ENCODE measurements around the gene C1QBP. TPM values are rescaled to one million over a fixed set of nuclear protein-coding genes. Genes with fewer than 3 reads are reported as not detected.

C1QBP gene
- total RNA-seq, 4 donors from 2014 or later: 75.4 to 143 (median 113) TPM

DNA sequence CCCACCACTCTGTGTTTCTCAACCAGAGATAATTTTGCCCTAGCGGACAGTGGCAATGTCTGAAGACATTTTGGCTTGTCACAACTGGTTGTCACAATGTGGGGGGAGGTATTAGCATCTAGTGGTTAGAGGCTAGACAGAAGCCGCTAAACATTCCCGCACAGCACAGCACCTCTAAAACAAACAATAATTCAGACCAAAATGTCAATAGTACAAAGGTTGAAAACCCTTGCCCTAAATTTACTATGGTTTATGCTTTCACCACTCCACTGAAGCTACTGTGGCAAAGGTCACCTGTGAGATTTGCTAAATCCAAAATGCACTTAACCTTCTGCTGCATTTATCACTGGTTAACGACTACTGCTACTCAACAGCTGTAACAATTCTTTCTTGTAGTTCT, 33.6 kb downstream of the C1QBP start:
- intact Hi-C loops (cut with DNase I): no loop called here
- WGBS, 2 donors: 93 to 94% methylated on average over 4 of the region's 4 CpGs
- no peaks in the 10 kb centered on the region for H3K9me3 ChIP-seq

DNA sequence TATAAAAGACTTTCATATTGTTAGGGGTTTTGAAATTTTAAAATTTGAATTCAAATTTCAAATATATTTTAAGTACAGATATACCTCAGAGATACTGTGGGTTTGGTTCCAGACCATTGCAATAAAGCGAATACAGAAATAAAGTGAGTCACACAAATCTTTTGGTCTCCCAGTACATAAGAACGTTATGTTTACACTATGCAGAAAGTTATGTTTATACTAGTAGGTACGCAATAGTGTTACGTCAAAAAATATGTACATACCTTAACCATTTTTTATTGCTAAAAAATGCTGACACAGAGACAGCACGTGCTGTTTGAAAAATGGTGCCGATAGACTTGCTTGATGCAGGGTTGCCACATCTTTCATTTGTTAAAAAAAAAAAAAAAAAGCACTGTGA, 39.2 kb downstream of the C1QBP start:
- TF ChIP-seq, protein P1, sequence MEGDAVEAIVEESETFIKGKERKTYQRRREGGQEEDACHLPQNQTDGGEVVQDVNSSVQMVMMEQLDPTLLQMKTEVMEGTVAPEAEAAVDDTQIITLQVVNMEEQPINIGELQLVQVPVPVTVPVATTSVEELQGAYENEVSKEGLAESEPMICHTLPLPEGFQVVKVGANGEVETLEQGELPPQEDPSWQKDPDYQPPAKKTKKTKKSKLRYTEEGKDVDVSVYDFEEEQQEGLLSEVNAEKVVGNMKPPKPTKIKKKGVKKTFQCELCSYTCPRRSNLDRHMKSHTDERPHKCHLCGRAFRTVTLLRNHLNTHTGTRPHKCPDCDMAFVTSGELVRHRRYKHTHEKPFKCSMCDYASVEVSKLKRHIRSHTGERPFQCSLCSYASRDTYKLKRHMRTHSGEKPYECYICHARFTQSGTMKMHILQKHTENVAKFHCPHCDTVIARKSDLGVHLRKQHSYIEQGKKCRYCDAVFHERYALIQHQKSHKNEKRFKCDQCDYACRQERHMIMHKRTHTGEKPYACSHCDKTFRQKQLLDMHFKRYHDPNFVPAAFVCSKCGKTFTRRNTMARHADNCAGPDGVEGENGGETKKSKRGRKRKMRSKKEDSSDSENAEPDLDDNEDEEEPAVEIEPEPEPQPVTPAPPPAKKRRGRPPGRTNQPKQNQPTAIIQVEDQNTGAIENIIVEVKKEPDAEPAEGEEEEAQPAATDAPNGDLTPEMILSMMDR (IDR thresholded peaks at IDR 0.05): no peak
- TF ChIP-seq POLR2A (IDR thresholded peaks at IDR 0.05): no peak
- WGBS, 2 donors: 89 to 90% methylated on average over 6 of the region's 6 CpGs
- no peaks in the 10 kb centered on the region for H3K27me3 ChIP-seq
- DNase-seq: no peak
- intact Hi-C loops (cut with DNase I): no loop called here
- H3K36me3 ChIP-seq: peaks cover 75 to 89% of the 10 kb centered on the region in 2 donors
- no peaks in the 10 kb centered on the region for H3K9me3 ChIP-seq
- H3K4me1 ChIP-seq: no peaks in the 10 kb centered on the region
- no peak overlapping the region for H3K27ac ChIP-seq
- H3K4me3 ChIP-seq (replicated peaks in 1 of 3): no peak overlapping the region

More for the DNA sequence above, 33.6 kb downstream of the C1QBP start:
- Histone ChIP-seq H3K4me1 (no peaks in the 10 kb centered on the region), H3K36me3 (peaks cover 89 to 92% of the 10 kb centered on the region in 2 donors), H3K4me3 (replicated peaks in 1 of 3) (no peak overlapping the region), H3K27ac (no peak overlapping the region), H3K27me3 (no peaks in the 10 kb centered on the region)
- TF ChIP-seq, protein P1 (IDR thresholded peaks at IDR 0.05): no peak
- TF ChIP-seq POLR2A (IDR thresholded peaks at IDR 0.05): no peak
- DNase-seq: no peak

DNA sequence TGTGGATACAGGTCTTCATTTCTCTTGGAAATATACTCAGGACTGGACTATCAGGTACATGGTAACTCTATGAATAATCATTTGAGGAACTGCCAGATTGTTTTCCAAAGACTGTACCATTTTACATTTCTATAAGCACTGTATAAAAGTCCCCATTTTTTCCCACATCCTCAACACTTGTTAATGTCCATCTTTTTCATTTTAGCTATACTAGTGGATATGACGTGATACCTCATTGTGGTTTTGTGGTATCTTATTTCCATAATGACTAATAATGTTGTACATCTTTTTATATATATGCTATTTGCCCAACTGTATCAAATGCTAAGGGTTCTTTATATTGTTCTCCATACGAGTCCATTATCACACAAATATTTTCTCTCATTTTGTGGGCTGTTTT, 42.3 kb downstream of the C1QBP start:
- WGBS, 2 donors: 94 to 96% methylated on average over 2 of the region's 2 CpGs
- no peak for TF ChIP-seq POLR2A (IDR thresholded peaks at IDR 0.05)
- TF ChIP-seq, protein P1 (IDR thresholded peaks at IDR 0.05): no peak
- Histone ChIP-seq H3K4me1 (no peaks in the 10 kb centered on the region), H3K27ac (no peak overlapping the region), H3K36me3 (peaks cover 66 to 90% of the 10 kb centered on the region in 2 donors), H3K27me3 (no peaks in the 10 kb centered on the region), H3K9me3 (no peaks in the 10 kb centered on the region), H3K4me3 (replicated peaks in 1 of 3) (no peak overlapping the region)
- no peak for DNase-seq
- intact Hi-C loops (cut with DNase I): no loop called here

GRCh38 chr17:5391678-5392077, 47.3 kb downstream of the C1QBP start:
- Histone ChIP-seq H3K27me3 (no peaks in the 10 kb centered on the region), H3K27ac (no peak overlapping the region), H3K4me3 (replicated peaks in 1 of 3) (no peak overlapping the region), H3K4me1 (no peaks in the 10 kb centered on the region), H3K9me3 (no peaks in the 10 kb centered on the region), H3K36me3 (peaks cover 77 to 84% of the 10 kb centered on the region in 2 donors)
- no peak for TF ChIP-seq POLR2A (IDR thresholded peaks at IDR 0.05)
- 90 to 94% methylated on average over 5 of the region's 5 CpGs for WGBS, 2 donors
- DNase-seq: no peak
- intact Hi-C loops (cut with DNase I): no loop called here

Other genes starting within 250 kb of the C1QBP start
- gene ZNF594, start 247.3 kb downstream of the C1QBP start, total RNA-seq: 10 to 100 TPM; 12.9 to 29.0 (median 24.2) TPM
- 1 to 10 TPM in 1 of 4 donors, under 1 TPM in 1, not detected in 2; 0.59 to 1.0 TPM for gene SCIMP, start 204.3 kb downstream of the C1QBP start, total RNA-seq
- gene RABEP1, start 156.9 kb downstream of the C1QBP start, total RNA-seq: 10 to 100 TPM; 36.0 to 57.7 (median 40.9) TPM
- 100 to 1,000 TPM in 3 of 4 donors, 10 to 100 TPM in 1; 84.8 to 158 (median 134) TPM for gene NUP88, start 19.5 kb downstream of the C1QBP start, total RNA-seq
- 10 to 100 TPM; 33.9 to 67.1 (median 49.4) TPM for gene RPAIN, start 19.0 kb downstream of the C1QBP start, total RNA-seq
- gene DHX33, start 29.8 kb upstream of the C1QBP start, total RNA-seq: 10 to 100 TPM in 2 of 4 donors, 1 to 10 TPM in 2; 9.2 to 11.2 (median 9.8) TPM
- 100 to 1,000 TPM in 1 of 4 donors, 10 to 100 TPM in 3; 29.6 to 107 (median 52.5) TPM for gene DERL2, start 47.0 kb upstream of the C1QBP start, total RNA-seq
- gene MIS12, start 47.4 kb upstream of the C1QBP start, total RNA-seq: 10 to 100 TPM; 25.7 to 34.5 (median 29.2) TPM
- gene NLRP1, start 145.4 kb upstream of the C1QBP start, total RNA-seq: 10 to 100 TPM; 28.4 to 36.7 (median 31.8) TPM

Measured in thyroid gland (tissue), 4 donors.